GM19395 (cell line): Measurements from ENCODE around the gene TP53BP1.
"Not testable (repeated sequence)": the region's sequence is repeated elsewhere in the genome, so short reads cannot be mapped to it uniquely, and the experiment has no call there.

Experiments
- ATAC-seq: cut with Tn5 transposase; IDR thresholded peaks from one replicate; pipeline ENCODE4 v1.9.1; 2021; ENCODE audit warnings: mild to moderate bottlenecking, moderate library complexity; ENCODE audit not compliant: unreplicated experiment

The TP53BP1 gene

DNA sequence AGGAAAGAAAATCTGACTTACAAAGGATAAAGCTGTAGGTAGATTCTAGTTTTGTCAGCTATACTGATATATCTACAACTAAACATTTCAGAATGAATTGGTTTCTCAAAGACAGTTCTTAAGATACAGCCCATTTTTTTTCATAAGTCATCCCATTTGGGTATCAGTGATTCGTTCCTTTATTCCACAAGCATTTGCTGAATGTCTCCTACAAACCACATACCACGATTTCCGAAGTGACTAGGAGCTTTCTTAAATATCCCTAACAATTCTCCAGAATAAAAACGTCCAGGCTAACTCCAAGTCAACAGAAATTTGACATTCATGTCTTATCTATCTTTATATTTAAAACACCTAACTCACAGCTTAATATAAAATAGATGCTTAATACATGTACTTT is 59.8 kb downstream of the TP53BP1 start:
- no peak for ATAC-seq

DNA sequence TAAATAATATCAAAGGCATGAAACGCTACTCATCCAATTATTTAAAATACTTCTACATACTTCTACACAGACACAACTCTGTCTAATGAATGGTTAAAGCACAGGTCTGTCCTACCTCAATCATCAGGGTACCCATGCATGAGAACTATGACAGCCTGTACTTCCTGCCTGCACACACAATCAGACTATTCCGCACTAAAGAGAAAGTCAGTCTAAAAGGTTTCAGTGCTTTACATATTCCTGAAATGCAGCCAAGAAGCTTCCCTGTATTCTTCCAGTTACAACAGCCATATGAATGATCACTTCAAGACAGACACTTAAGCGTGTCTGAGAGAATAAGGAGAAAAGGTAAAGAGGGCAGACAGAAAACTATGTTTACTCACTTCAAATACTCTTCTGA is 63.3 kb downstream of the TP53BP1 start:
- ATAC-seq, result no peak

DNA sequence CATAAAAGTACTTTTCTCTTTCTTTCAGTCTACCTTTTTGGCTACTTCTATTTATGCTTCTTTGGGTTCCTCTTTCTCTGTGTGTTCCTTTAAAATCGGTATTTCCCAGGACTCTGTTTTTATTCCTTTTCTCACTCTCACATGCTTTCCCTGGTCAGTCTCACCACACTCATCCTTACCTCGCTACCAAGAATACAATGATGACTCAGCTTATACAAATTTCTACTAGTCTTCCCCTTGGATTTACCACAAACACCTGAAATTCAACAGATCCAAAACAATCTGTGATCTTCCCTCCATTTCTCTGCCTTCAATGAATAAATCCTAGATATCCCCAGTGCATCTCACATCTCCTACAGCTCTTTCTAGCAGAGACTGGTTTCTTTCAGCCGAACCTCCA is 69.2 kb downstream of the TP53BP1 start:
- ATAC-seq, result no peak

DNA sequence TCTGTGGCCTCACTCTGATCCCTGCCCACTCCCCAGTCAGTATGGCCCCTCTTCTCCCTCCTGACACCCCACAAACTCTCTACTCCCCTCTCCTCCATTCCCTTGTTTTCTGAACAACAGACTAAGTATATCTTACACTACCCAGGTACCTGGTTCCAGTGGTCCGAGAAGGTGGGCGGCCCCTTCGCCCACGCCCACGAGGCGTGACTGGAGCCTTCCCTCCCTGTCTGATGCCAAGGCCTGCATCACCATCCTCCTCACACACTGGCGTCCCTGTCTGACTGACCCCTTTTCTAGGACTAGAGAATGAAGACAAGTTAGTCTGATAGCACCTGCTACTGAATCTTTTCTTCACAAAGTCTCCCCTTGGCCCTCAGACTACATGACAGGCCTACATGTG is 72.1 kb downstream of the TP53BP1 start:
- no peak for ATAC-seq

DNA sequence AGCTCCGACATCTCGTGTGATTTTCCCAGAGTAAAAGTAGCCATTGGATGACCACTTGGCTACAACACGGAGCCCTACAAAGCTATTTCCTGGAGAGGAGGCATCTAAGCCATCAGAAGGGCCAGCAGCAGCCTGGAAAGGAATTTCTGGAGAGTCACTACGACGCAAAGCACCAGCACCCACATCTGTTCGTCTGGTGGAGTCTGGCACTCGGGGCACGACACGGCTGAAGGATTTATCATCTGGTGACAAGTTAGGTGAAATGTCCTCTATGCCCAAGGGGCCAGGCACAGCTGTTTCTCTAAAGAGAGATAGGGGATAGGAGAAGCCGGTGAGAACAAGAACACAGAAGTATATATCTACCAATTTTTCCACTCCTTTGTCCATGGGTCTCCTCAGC is 72.5 kb downstream of the TP53BP1 start:
- no peak for ATAC-seq

DNA sequence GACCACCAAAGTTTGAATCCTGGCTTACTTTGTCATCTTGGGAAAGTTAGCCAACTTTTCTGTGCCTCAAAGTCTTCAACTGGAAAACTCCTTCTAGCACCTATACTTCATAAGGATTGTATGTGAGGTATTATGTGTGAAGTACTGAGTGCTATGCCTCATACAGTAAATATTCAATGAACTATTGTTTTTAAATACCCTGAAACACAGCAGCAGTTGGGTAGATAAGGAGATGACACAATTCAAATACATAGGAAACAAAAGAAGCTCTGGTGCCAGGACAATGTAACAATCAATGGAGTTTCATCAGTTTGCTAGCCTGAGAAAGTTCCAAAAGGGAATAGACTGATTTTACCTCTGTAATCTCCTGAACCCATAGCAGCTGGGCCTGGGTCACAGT is 78.8 kb downstream of the TP53BP1 start:
- ATAC-seq, result no peak

DNA sequence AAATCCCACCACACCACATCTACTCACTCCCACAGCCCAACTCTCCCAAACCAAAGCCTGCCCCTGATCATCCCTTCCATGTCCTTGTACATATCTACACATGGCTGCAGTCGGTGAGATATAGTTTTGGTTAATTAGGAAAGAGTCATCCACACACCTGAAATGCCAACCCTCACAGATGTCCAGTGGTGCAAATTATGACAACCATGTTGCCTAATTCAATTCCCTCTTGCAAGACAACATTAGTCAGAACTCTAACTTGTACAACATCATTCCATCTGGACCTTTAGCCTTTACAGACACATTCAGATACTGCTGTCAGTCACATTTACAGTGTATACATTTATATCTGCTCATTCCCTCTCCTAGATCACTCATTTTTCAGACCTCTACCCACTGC is 80.9 kb downstream of the TP53BP1 start:
- no peak for ATAC-seq

DNA sequence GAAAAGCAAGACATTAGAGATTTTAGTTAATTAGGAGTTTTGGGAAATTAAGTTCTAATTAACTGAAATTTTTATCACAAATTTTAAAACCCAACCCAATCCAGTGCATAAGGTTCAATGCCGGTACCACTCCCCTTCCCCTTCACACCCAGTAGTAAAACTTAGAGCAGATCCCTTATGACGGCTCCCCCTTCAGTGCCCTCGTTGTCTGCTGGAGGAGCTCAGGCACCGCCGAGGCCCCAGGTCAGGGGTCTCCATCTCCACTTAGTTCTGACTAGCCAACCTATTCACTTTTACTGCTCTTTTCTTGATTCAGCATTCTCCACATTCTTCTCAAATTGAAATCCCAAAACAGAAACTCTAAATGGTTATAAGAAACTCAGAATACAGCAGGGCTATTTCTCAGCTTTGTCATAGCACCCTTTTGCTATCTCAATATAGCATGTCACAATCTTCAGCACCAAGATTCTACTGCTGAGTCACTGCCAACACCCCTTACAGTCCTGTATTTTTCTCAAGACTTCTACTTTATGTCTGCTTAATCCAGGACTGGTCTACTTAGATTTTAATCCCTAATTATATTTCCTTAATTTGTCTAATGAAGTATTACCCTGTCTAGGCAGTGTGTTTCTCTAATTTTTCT is 82.3 kb downstream of the TP53BP1 start:
- ATAC-seq, result no peak

DNA sequence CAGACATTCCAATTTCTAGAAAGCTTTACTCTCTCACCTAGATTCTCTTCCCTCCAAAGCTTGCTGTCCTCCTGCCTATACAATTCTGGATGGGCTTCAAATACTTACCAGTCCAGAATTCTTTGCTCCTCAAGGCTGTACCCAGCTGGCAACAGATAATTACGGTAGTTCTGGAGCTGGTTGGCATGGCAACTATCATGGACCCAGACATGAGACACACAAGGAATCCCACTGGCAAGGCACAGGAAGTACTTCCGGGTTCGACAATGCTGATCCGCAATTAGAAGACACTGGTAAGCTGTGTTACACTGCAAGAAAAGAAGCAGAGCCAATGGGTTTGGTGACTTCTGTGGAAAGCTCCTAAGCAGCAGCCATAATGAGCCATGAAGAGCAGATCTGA is 84.2 kb downstream of the TP53BP1 start:
- no peak for ATAC-seq

DNA sequence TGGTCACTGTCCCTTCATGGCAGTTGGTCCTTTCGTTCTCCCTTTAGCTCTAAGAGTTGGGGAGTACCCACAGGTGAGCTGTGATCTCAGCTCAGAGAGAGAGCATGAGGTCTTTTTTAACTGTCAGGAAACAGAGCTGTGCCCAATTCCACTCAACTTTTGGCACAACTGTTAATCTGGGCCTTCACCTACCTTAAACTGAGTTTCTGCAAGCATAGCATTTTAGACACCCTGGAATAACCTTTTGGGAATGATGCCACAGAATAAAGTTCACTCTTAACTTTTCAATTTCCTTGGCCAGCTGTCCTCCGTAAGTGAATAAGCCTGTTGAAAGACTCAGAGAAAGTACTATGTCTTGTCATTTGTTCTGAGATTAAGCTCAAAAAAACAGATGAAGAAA is 86.1 kb downstream of the TP53BP1 start:
- ATAC-seq, result no peak

DNA sequence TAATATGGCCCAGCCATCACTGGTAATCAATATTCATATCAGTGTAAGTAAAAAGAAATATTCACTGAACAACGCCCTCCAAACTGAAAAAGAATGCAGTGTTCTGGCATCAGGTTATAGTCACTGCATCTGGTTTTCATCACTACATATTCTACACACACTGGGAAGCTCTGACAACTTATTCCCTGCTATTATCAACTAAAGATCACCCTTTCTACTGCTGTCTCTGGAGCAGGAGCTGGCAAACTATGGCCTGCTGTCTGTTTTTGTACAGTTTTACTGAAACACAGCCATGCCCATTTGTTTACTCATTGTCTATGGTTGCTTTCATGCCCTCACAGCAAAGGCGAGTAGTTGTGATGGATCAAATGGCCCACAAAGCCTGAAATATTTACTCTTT is 86.8 kb downstream of the TP53BP1 start:
- no peak for ATAC-seq

DNA sequence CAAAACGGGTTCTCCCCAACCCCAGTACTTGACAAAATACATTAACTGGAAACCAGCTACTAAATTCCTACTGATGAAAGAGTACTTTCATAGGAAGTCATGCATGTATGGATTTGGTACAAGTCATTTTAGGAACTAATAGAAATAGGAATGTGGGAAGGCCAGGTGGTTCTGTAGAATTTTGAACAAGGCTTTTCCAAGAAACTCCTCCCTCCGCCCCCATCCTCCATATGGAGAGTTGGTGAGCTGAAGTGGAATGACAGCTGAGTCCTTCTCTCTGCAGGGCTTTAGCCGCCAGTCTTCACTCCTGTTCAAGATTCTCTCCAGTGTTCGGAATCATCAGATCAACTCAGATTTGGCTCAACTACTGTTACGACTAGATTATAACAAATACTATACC is 88.8 kb downstream of the TP53BP1 start:
- no peak for ATAC-seq

DNA sequence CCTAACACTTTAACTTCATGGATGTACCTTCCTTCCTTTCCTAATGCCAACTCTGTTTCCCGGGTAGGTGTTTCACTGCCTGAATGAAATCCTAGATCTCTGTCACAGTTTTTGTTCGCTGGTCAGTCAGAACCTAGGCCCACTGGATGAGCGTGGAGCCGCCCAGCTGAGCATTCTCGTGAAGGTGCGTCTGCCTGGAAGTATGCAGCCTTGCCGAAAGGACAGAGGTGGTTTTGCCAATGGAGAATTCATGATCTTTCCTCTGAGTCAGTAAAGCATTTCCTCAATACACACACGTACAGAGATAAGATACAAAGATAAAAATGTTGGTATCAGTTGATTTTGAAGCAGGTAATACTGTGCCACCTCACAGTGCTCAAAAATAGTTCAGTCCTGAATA is 89.3 kb downstream of the TP53BP1 start:
- ATAC-seq, result no peak

DNA sequence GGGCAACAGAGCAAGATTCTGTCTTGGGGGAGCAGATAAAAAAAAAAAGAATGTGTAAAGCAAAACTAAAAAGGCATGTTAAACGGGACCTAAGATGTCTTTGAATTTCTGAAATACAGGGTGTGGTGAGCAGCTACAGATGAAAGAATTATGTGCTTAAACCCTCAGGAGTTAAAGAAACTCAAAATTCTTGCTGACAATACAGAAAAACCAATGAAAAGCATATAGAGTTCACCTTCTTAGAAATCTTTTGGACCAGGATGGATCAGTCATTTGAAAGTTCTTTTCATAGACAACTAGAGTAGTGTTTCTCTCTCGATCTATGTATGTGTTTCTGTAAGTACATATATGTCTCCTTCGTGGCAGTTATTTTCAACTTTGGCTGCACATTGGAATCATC is 90.7 kb downstream of the TP53BP1 start:
- ATAC-seq, result no peak

DNA sequence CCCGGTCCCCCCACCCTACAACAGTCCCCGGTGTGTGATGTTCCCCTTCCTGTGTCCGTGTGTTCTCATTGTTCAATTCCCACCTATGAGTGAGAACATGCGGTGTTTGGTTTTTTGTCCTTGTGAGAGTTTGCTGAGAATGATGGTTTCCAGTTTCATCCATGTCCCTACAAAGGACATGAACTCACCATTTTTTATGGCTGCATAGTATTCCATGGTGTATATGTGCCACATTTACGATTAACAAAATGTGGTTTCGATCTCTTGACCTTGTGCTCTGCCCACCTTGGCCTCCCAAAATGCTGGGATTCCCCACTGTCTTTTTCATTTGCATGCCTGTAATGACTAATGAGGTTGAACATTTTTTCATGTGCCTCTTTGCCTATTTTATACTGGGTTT is 99.4 kb downstream of the TP53BP1 start:
- ATAC-seq, result not testable (repeated sequence)

DNA sequence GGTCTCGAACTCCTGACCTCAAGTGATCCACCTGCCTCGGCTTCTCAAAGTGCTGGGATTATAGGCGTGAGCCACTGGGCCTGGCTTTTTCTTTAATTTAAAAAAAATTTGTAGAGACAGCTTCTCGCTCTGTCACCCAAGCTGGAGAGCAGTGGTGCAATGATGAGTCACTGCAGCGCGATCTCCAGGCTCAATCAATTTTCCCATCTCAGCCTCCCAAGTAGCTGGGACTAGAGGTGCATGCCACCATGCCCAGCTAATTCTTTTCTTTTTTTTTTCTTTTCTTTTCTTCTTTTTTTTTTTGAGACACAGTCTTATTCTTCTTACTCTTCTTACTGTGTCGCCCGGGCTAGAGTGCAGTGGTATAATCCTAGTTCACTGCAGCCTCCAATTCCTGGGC is 102.2 kb downstream of the TP53BP1 start:
- ATAC-seq, result no peak

DNA sequence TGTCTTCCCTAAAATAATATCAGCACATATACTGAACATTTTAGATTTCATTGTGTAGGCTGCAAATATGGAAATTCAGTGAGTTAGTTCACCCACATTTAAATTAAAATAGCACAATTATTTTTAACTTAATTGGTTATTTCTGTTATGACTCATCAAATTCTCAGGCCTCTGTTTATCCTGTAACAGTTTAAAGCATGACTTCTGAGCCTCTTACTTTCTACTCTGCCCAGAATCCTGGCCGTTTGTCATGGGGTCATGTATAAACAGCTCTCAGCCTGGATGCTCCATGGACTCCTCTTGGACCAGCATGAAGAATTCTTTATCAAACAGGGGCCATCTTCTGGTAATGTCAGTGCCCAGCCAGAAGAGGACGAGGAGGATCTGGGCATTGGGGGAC is 109.9 kb downstream of the TP53BP1 start:
- ATAC-seq, result no peak

DNA sequence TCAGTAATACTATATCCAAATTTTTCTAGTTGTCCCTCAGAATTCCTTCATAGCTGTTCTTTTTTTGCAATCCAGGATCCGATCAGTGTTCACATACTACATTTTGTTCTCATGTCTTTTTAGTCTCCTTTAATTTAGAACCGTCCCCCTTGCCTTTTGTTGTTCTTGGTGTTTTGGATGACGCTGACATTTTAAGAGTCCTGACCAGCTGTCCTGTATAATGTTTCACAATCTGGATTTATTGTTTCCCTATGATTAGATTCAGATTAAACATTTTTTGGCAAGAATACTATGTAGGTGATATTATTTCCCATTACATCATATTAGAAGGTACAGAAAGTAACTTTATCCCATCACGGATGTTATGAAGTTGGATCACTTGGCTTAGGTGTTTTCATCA is 110.6 kb downstream of the TP53BP1 start:
- no peak for ATAC-seq

DNA sequence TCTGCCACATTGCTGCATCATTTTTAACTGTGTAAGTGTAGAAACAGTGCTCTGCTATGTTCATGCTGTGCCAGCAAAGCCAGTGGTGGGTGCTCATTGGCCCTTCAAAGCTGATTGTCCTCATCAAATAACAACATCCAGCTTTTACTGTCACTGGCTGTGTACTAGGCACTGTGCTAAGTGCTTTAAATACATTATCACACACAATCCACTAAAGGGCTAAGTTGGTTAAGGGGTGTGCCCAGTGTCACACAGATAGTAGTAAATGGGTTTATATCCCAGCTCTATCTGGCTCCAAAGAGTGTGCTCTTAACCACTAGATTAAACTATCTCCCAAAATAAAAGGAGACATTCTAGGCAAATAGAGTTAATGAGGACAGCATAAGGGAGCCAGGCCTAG is 114.4 kb downstream of the TP53BP1 start:
- ATAC-seq, result no peak

DNA sequence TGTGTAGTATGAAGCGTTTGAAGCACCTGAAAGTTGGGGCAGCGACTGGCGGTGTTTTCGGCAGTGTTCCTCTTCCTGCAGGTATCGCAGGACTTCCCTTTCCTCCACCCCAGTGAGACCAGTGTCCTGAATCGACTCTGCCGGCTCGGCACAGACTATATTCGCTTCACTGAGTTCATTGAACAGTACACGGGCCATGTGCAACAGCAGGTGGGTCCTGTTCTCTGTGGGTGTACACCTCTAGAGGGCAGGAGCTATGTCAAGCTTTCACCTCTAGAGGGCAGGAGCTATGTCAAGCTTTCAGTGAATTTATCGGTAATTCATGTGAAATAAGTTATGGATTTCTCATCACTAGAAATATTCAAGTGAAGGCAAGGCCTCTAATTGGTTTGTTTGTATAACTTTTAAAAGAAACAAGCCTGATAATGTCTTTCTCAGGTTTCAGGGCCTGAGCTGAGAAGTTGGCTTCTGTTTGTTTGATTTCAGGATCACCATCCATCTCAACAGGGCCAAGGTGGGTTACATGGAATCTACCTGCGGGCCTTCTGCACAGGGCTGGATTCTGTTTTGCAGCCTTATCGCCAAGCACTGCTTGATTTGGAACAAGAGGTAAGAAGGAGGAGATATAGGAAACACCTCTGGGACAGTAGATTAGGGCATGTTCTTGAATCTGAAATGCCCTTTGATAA is 116.8 kb downstream of the TP53BP1 start:
- ATAC-seq, result no peak

DNA sequence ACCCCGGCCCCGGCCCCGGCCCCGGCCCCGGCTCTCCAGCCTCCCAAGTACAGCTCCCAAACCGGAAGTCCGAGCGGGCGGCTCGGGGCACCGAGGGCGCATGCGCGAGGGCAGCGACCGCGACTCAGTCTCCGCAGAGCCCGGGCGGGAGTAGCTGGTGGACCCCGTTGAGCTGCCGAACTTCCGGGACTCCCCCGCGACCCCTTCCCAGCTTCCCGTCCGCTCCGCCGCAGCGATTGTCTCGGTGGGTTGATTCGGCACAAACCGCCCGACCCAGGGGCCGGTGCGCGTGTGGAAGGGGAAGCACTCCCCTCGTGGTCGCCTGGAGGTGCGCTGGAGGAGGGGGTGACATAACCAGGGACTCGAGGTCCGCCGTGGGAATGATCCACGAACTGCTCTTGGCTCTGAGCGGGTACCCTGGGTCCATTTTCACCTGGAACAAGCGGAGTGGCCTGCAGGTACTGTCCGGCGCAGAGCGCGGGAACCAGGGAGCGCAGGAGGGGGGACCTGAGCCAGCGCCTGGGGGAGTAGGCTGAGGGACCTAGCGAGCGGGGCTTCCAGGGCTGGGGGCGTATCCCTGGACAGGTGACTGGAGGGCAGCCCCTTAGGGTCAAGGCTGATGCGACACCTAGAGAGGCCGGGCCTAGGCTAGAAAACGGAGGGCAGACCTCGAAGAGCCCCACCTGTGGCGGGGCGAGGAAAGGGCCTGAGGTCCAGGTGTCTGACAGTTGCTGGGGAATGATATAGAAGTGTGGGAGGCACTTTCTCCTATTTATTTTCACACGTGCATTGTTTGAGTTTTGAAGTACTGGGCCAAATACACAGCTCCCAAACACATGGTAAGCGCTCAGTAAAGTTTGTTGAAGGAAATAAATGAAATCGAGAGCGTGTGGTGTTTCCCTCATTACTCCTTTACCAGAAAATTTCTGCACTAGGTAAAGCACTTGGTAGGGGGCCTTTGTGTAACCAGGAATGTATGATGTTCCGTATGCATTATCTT is 121.7 kb downstream of the TP53BP1 start, which contains the start of the genes TUBGCP4 and ZSCAN29:
TUBGCP4 (plus strand) TSS at position 127 of the 1,000 bp plus-strand sequence; CDS start at position 381, 254 bp downstream.
ZSCAN29 (minus strand) TSS at position 69 of the 1,000 bp plus-strand sequence. CDS start 1,130 bp downstream, outside the sequence.
- ATAC-seq, result peak; percentile 85
